Measurements from ENCODE around the gene DSCAML1. TPM values are rescaled to one million over a fixed set of nuclear protein-coding genes. Genes with fewer than 3 reads are reported as not detected.

The DSCAML1 gene
- total RNA-seq, 1 experiment from 2014 or later, result not detected

DNA sequence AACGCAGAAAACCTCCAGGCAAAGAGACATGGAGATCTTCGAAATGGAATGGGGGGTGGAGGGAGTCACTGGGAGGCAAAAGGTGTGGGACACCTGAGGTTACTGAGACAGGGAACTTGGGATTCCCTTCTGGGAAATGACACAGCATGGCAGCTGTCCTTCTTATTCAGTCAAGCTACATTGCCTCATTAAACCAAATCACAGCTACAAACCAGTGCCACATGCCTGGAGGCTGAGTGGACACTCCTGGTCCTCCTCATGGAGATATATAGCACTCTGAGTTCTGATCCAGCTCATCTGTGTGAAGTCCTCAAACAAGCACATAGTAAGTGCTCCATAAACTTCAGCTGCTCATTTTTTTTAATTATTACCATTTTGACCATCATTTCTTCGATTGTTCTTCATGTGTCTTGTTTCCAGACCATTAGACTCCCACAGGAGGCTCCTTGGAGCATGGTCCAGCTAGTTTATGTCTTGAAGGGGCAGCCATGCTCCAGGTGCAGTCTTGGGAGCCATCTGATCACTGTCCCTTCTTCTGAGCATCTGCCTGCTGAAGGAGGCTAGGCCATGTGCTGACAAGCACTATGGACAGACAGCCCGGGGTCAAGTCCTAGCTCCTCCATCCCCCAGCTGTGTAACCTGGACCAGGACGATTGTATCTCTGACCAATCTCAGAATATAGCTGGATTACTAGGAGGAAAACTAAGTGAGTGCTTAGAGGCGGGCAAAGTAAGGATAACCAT lies 37.2 kb upstream of the DSCAML1 start:
- TF ChIP-seq EZH2 (IDR thresholded peaks at IDR 0.05) (no peak), ZFX (IDR thresholded peaks at IDR 0.05) (no peak), EGR1 (IDR thresholded peaks at IDR 0.05; ENCODE audit: low read depth) (no peak), CEBPB (IDR thresholded peaks at IDR 0.05; ENCODE audit: low read depth) (no peak), POLR2A (IDR thresholded peaks at IDR 0.05; ENCODE audit: borderline replicate concordance, extremely low read depth, insufficient read depth, insufficient read length) (no peak), POLR2AphosphoS5 (IDR thresholded peaks at IDR 0.05; ENCODE audit: low read depth, low read length) (no peak), SIN3A (IDR thresholded peaks at IDR 0.05; ENCODE audit: low read depth) (no peak), SP1 (IDR thresholded peaks at IDR 0.05; ENCODE audit: low read depth) (no peak), RAD21 (IDR thresholded peaks at IDR 0.05; ENCODE audit: low read depth) (no peak), CBX3 (IDR thresholded peaks at IDR 0.05; ENCODE audit: low read depth) (no peak), SRF (IDR thresholded peaks at IDR 0.05; ENCODE audit: low read depth) (no peak), EZH2phosphoT487 (IDR thresholded peaks at IDR 0.05; ENCODE audit: borderline replicate concordance) (no peak), TCF7L2 (IDR thresholded peaks at IDR 0.05; ENCODE audit: borderline replicate concordance, extremely low read depth, insufficient read depth, insufficient read length) (no peak), FOSL1 (IDR thresholded peaks at IDR 0.05; ENCODE audit: low read depth) (no peak), YY1 (IDR thresholded peaks at IDR 0.05; ENCODE audit: extremely low read depth, insufficient replicate concordance, low read depth, low read length) (no peak)
- TF ChIP-seq, protein P1, sequence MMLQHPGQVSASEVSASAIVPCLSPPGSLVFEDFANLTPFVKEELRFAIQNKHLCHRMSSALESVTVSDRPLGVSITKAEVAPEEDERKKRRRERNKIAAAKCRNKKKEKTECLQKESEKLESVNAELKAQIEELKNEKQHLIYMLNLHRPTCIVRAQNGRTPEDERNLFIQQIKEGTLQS (IDR thresholded peaks at IDR 0.05), result no peak
- TF ChIP-seq, protein P2, sequence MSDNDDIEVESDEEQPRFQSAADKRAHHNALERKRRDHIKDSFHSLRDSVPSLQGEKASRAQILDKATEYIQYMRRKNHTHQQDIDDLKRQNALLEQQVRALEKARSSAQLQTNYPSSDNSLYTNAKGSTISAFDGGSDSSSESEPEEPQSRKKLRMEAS (IDR thresholded peaks at IDR 0.05), result no peak
- TF ChIP-seq, protein P3, sequence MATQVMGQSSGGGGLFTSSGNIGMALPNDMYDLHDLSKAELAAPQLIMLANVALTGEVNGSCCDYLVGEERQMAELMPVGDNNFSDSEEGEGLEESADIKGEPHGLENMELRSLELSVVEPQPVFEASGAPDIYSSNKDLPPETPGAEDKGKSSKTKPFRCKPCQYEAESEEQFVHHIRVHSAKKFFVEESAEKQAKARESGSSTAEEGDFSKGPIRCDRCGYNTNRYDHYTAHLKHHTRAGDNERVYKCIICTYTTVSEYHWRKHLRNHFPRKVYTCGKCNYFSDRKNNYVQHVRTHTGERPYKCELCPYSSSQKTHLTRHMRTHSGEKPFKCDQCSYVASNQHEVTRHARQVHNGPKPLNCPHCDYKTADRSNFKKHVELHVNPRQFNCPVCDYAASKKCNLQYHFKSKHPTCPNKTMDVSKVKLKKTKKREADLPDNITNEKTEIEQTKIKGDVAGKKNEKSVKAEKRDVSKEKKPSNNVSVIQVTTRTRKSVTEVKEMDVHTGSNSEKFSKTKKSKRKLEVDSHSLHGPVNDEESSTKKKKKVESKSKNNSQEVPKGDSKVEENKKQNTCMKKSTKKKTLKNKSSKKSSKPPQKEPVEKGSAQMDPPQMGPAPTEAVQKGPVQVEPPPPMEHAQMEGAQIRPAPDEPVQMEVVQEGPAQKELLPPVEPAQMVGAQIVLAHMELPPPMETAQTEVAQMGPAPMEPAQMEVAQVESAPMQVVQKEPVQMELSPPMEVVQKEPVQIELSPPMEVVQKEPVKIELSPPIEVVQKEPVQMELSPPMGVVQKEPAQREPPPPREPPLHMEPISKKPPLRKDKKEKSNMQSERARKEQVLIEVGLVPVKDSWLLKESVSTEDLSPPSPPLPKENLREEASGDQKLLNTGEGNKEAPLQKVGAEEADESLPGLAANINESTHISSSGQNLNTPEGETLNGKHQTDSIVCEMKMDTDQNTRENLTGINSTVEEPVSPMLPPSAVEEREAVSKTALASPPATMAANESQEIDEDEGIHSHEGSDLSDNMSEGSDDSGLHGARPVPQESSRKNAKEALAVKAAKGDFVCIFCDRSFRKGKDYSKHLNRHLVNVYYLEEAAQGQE (IDR thresholded peaks at IDR 0.05; ENCODE audit: low read depth), result no peak
- TF ChIP-seq, protein P4, sequence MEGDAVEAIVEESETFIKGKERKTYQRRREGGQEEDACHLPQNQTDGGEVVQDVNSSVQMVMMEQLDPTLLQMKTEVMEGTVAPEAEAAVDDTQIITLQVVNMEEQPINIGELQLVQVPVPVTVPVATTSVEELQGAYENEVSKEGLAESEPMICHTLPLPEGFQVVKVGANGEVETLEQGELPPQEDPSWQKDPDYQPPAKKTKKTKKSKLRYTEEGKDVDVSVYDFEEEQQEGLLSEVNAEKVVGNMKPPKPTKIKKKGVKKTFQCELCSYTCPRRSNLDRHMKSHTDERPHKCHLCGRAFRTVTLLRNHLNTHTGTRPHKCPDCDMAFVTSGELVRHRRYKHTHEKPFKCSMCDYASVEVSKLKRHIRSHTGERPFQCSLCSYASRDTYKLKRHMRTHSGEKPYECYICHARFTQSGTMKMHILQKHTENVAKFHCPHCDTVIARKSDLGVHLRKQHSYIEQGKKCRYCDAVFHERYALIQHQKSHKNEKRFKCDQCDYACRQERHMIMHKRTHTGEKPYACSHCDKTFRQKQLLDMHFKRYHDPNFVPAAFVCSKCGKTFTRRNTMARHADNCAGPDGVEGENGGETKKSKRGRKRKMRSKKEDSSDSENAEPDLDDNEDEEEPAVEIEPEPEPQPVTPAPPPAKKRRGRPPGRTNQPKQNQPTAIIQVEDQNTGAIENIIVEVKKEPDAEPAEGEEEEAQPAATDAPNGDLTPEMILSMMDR (IDR thresholded peaks at IDR 0.05 in 2 of 3, conservative IDR thresholded peaks at IDR 0.05 in 1 of 3; ENCODE audit: borderline replicate concordance in 1 of 3, insufficient read depth in 1 of 3, low read depth in 2 of 3, low read length in 2 of 3), result no peak
- ChIA-PET POLR2A (no interaction called here), CTCF (interaction anchor here (0.5 to 2.2 kb wide), 3 partner anchors 15 to 113 kb away, joined by 3 to 7 read pairs (median 3); no protein-coding TSS in a partner anchor), RAD21 (ENCODE audit: low non-redundant PET in 1 of 2, low total read pairs in 2 of 2, uncharacterized antibody in 2 of 2, unreplicated experiment in 2 of 2) (interaction anchor here in 1 of 2 experiments (0.8 kb wide), 1 partner anchor 219 kb away, joined by 4 read pairs; no protein-coding TSS in a partner anchor)
- Histone ChIP-seq H2AFZ (ENCODE audit: low read depth, low read length, poor library complexity, severe bottlenecking) (no peak overlapping the region), H3K9ac (ENCODE audit: low read length) (no peak overlapping the region), H3K4me3 (replicated peaks in 1 of 2; ENCODE audit: low read depth in 1 of 2, low read length in 2 of 2) (no peak overlapping the region), H3K9me3 (ENCODE audit: control insufficient read depth in 1 of 2, insufficient read depth in 1 of 2, low read depth in 1 of 2, low read length in 2 of 2) (no peaks in the 10 kb centered on the region), H3K36me3 (ENCODE audit: control insufficient read depth in 1 of 2, insufficient read depth in 2 of 2, low read length in 2 of 2) (no peaks in the 10 kb centered on the region), H3K4me2 (ENCODE audit: low read length) (no peak overlapping the region), H4K20me1 (ENCODE audit: insufficient read depth) (no peaks in the 10 kb centered on the region), H3K27me3 (ENCODE audit: insufficient read depth, low read length) (peaks cover 7% of the 10 kb centered on the region; the same call in 1 of the 2 replicates), H3K9me2 (ENCODE audit: insufficient read depth) (no peaks in the 10 kb centered on the region), H3K4me1 (ENCODE audit: control insufficient read depth in 1 of 2, insufficient read depth in 2 of 2, low read length in 2 of 2) (peaks cover 4 to 9% of the 10 kb centered on the region in 2 experiments; a peak in 3 of 4 replicates), H3K79me2 (ENCODE audit: insufficient read depth, low read length) (no peaks in the 10 kb centered on the region), H3K27ac (ENCODE audit: low read depth, low read length) (no peak overlapping the region)
- ATAC-seq (no peak), DNase-seq (ENCODE audit: low read depth, low spot score) (no peak)
- no TSS peak for BruUV-seq (replicated peaks)
- intact Hi-C loops (cut with micrococcal nuclease), result no loop called here

Data from HCT116 (cell line).